Activated T-helper 17 cell treated with anti-CD3 and anti-CD28 coated beads, Interleukin-2, amount 50 U/mL, for 72 hours (primary cell): Measurements from ENCODE around the gene ZNF232. TPM values are rescaled to one million over a fixed set of nuclear protein-coding genes. Genes with fewer than 3 reads are reported as not detected.
"Not testable (repeated sequence)": the region's sequence is repeated elsewhere in the genome, so short reads cannot be mapped to it uniquely, and the experiment has no call there.

Source experiments
- ATAC-seq: fragments of 150-1000 bp; cut with Tn5 transposase; replicated peaks from 2 replicates; pipeline ENCODE4 v1.10.0; 2021; ENCODE audit warnings: mild to moderate bottlenecking, moderate library complexity
- H3K27ac Mint-ChIP-seq: one replicate; pipeline ENCODE4 v1.8.0; 2022; ENCODE audit warnings: mixed read lengths
- H3K27me3 Mint-ChIP-seq: one replicate; pipeline ENCODE4 v1.8.0; 2022; ENCODE audit warnings: mixed read lengths
- H3K36me3 Mint-ChIP-seq: one replicate; pipeline ENCODE4 v1.8.0; 2022; ENCODE audit warnings: low read depth, mild to moderate bottlenecking, mixed read lengths
- H3K4me1 Mint-ChIP-seq: one replicate; pipeline ENCODE4 v1.8.0; 2022; ENCODE audit warnings: mixed read lengths
- H3K4me3 Mint-ChIP-seq: one replicate; pipeline ENCODE4 v1.8.0; 2022; ENCODE audit warnings: mild to moderate bottlenecking, mixed read lengths
- H3K9me3 Mint-ChIP-seq: one replicate; pipeline ENCODE4 v1.8.0; 2022; ENCODE audit warnings: mixed read lengths
- total RNA-seq, 2 donors: library from RNA; stranded (reverse); gene quantifications; one replicate each; pipeline ENCODE4 v1.2.3, GENCODE V29; 2022

Gene ZNF232
- total RNA-seq, 2 donors from 2014 or later: 10.7 to 16.3 TPM

DNA sequence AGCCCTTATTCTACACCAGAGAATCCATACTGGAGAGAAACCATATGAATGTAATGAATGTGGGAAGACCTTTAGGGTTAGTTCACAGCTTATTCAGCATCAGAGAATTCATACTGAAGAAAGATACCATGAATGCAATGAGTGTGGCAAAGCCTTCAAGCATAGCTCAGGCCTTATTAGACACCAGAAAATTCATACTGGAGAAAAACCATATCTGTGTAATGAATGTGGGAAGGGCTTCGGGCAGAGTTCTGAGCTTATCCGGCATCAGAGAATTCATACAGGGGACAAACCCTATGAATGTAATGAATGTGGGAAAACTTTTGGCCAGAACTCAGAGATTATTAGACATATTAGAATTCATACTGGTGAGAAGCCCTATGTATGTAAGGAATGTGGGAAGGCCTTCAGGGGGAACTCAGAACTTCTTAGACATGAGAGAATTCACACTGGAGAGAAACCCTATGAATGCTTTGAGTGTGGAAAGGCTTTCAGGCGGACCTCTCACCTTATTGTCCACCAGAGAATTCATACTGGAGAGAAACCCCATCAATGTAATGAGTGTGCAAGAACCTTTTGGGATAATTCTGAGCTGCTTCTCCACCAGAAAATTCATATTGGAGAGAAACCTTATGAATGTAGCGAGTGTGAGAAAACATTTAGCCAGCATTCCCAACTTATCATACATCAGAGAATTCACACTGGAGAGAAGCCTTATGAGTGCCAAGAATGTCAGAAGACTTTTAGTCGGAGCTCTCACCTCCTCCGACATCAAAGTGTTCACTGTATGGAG, 19.3 kb downstream of the ZNF232 start:
- Mint-ChIP-seq H3K36me3 (peaks cover 76% of the 10 kb centered on the region), H3K27ac (no peak overlapping the region), H3K4me1 (no peaks in the 10 kb centered on the region), H3K4me3 (no peak overlapping the region), H3K9me3 (peaks cover 47% of the 10 kb centered on the region), H3K27me3 (peaks cover 14% of the 10 kb centered on the region)
- ATAC-seq: no peak

DNA sequence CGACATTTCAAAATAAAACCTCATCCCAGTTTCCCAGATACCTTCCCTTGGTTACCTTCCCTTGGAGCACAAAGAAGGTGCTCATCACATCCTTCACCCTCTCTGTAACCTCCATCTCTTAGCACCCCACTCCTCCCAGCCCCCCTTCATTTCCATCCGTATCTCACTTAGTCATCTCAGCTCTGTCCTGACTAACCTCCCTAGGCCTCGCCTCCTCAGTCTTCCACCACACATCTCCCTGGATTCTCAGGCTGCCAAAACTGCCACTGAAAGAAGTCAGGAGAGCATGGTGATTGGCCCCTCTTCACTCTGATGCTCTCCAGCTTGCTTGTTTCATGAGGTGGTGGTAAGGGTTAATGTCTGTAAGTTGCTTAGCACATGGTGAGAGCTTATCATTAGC, 31.1 kb downstream of the ZNF232 start:
- Mint-ChIP-seq H3K9me3 (peaks cover 8% of the 10 kb centered on the region), H3K27me3 (no peaks in the 10 kb centered on the region), H3K27ac (no peak overlapping the region), H3K4me3 (no peak overlapping the region), H3K4me1 (peaks cover 23% of the 10 kb centered on the region), H3K36me3 (peaks cover 18% of the 10 kb centered on the region)
- ATAC-seq: no peak

DNA sequence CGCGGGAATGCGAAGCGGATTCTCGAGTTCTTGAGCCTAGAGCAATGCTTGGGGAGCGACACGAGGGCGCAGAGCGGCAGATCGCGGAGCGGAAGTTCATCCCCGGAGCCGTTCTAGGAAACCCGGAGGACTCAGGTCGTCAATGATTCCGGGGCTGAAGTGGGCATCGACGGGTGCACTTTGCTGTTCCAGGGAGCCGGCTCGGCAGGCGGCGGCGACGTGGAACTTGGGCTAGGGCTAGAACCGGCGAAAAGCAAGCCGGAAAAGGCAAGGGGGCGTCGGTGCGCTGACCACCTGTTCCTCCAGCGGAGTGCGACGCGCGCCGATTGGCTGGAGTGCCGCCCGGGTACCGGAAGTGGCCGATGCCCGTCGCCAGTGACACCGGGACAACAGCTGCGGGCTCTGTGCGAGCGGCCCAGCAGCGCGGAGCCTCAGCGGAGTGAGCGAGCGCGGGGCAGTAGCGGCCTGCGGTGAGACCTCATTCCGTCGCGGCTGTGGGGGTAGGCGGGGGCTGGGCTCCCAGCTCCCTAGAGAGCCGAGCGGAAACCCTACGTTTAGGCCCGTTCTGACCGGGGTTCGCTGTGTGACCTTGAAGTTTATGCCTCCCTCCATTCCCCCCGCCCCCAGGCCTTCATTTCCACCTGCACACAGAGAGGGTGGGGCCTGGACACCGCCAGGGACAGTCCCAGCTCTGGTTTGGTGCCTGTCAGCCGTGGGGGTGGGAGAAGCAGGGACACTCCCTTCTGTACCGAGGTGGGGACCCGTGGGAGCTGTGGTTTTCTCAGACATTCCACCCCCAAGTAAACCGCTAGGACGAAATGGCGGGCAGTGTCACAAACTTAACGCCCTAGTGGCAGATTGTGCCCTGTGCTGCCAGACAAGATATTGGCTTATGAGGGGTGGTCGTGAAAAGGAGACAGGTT, 33.3 kb downstream of the ZNF232 start, which contains the start of gene ZFP3:
ZFP3 (plus strand) TSS at position 362 of the 923 bp plus-strand sequence. CDS start 13,038 bp downstream, outside the sequence.
- Mint-ChIP-seq H3K9me3 (peaks cover 4% of the 10 kb centered on the region), H3K4me3 (peak within 1 kb of the TSS; percentile 79)

DNA sequence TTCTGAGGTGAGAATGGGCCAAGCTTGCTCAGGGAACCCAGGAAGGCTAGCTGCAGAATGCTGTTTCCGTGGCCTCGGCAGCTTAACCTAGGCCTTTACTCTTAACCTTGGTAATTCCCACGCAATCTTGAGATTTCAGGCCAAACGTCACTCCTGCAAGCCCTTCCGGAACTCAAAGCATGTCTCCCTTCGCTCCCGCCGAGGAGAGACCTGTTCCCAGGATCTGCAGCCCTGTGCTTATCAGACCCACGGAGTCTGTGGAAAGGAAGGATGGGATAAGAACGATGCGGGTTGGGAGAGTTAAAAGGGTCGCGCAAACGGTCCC, 33.9 kb downstream of the ZNF232 start:
- Mint-ChIP-seq H3K27ac (peak overlapping the region; percentile 41), H3K4me3 (peak overlapping the region; percentile 79), H3K36me3 (peaks cover 6% of the 10 kb centered on the region), H3K27me3 (no peaks in the 10 kb centered on the region), H3K9me3 (peaks cover under 1% of the 10 kb centered on the region), H3K4me1 (peaks cover 20% of the 10 kb centered on the region)
- no peak for ATAC-seq

More for the DNA sequence above, 33.3 kb downstream of the ZNF232 start, which contains the start of gene ZFP3:
- Mint-ChIP-seq H3K36me3 (peaks cover 6% of the 10 kb centered on the region), H3K27me3 (no peaks in the 10 kb centered on the region), H3K27ac (peak within 1 kb of the TSS; percentile 41), H3K4me1 (peaks cover 20% of the 10 kb centered on the region)
- ATAC-seq: peak; percentile 92

DNA sequence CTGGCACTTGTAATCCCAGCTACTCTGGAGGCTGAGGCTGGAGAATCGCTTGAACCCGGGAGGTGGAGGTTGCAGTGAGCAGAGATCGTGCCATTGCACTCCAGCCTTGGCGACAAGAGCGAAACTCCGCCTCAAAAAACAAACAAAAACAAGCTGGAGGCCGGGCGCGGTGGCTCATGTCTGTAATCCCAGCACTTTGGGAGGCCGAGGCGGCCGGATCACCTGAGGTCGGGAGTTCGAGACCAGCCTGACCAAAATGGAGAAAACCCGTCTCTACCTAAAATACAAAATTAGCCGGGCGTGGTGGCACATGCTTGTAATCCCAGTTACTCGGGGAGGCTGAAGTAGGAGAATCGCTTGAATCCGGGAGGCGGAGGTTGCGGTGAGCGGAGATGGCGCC, 34.4 kb downstream of the ZNF232 start:
- not testable (repeated sequence) for H3K27ac Mint-ChIP-seq, H3K9me3 Mint-ChIP-seq, H3K36me3 Mint-ChIP-seq, ATAC-seq, H3K27me3 Mint-ChIP-seq
- Mint-ChIP-seq H3K4me1 (peaks cover 20% of the 10 kb centered on the region), H3K4me3 (peak overlapping the region; percentile 79)

DNA sequence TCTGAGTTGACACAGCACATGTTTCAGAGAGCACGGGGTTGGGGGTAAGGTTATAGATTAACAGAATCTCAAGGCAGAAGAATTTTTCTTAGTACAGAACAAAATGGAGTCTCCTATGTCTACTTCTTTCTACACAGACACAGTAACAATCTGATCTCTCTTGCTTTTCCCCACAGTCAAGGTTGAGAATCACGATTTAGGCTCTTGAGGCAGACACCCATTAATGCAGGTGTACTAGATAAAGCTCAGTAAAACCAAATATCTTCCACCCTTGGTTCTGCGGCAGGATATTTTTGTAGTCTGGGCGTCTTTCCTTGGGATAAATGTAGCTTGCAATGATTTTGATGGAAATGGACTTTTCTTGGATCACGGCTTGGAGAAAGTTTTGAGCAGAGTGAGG, 36.2 kb downstream of the ZNF232 start:
- H3K4me3 Mint-ChIP-seq, H3K9me3 Mint-ChIP-seq, H3K27me3 Mint-ChIP-seq, H3K36me3 Mint-ChIP-seq, ATAC-seq, H3K27ac Mint-ChIP-seq: not testable (repeated sequence)
- H3K4me1 Mint-ChIP-seq: peaks cover 16% of the 10 kb centered on the region

DNA sequence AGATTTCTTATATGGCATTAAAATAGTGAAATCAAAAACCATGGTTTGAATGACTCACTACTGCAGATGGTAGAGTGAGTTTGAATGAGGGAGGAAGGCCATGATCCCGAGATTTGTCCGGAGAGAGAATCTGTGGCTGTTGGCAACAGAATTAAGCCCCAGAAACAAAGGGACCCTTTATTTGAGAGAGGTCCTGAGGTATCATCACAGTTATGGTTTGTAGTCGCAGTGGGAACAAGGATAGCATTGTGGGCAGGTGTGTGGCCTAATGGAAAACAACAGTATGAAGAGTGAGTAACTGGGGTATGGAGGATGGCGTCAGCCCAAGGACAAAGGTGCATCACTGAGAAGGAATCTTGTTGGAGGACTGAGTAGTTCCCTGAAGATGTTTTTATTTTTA, 42.0 kb downstream of the ZNF232 start:
- Mint-ChIP-seq H3K27me3 (no peaks in the 10 kb centered on the region), H3K4me1 (no peaks in the 10 kb centered on the region)

DNA sequence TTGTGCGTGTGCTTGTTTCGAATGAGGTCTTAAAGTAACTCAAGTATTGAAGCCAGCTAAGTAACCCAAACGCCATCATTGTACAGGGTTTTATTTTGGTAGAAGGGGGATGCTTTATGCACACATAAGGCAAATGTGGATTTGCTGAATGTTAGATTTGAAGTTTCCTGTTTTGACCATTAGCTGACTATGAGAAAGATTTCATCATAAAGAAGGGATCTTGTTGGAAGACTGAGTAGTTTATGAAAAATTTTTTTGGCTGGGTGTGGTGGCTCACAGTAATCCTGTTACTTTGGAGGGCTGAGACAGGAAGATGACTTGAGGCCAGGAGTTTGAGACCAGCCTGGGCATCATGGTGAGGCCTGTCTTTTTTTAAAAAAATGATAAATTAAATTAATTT, 43.4 kb downstream of the ZNF232 start:
- Mint-ChIP-seq H3K4me3 (no peak overlapping the region), H3K4me1 (no peaks in the 10 kb centered on the region), H3K27me3 (no peaks in the 10 kb centered on the region), H3K27ac (no peak overlapping the region), H3K9me3 (no peaks in the 10 kb centered on the region), H3K36me3 (no peaks in the 10 kb centered on the region)
- ATAC-seq: no peak

More for the DNA sequence above, 42.0 kb downstream of the ZNF232 start:
- Mint-ChIP-seq H3K4me3 (no peak overlapping the region), H3K27ac (no peak overlapping the region), H3K9me3 (no peaks in the 10 kb centered on the region), H3K36me3 (no peaks in the 10 kb centered on the region)
- ATAC-seq: no peak

DNA sequence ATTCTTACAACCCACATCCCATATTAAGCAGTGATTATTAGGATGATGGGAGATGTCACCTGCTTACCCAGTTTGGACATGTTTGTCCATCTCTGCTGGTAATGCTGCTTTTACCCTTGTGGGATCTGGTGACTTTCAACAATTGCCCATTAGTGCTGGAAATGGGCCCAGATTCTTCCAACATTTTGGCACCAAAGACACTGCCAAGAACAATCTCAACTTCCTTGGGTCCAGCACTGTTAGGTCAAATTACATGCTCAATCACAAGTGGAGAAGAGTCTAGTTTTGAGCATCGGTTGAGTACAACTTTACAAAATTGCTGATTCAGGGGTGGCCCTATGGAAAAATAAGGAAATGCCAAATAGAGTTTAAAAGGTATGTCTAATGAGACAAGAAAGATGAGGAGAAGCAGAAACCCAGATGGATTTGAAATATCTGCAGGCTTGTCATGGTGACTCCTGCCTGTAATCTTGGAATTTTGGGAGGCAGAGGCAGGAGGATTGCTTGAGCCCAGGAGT, 46.4 kb downstream of the ZNF232 start:
- no peaks in the 10 kb centered on the region for H3K9me3 Mint-ChIP-seq
- no peak overlapping the region for H3K4me3 Mint-ChIP-seq
- no peaks in the 10 kb centered on the region for H3K4me1 Mint-ChIP-seq
- no peaks in the 10 kb centered on the region for H3K27me3 Mint-ChIP-seq
- H3K36me3 Mint-ChIP-seq: no peaks in the 10 kb centered on the region
- ATAC-seq: no peak
- H3K27ac Mint-ChIP-seq: no peak overlapping the region

Other genes with a start within 250 kb of the ZNF232 start
- gene C17orf107, start 212.3 kb downstream of the ZNF232 start, total RNA-seq: 1 to 10 TPM in 1 of 2 donors, under 1 TPM in 1; 0.67 to 3.4 TPM
- under 1 TPM; 0.35 to 0.69 TPM for gene CHRNE, start 208.8 kb downstream of the ZNF232 start, total RNA-seq
- under 1 TPM in 1 of 2 donors, not detected in 1; 0.11 TPM for gene GP1BA, start 179.6 kb downstream of the ZNF232 start, total RNA-seq
- 10 to 100 TPM; 54.7 to 68.5 TPM for gene SLC25A11, start 171.8 kb downstream of the ZNF232 start, total RNA-seq
- 100 to 1,000 TPM; 184 to 197 TPM for gene RNF167, start 171.6 kb downstream of the ZNF232 start, total RNA-seq
- 1,000 to 10,000 TPM; 1,346 to 1,950 TPM for gene PFN1, start 163.3 kb downstream of the ZNF232 start, total RNA-seq
- 10 to 100 TPM; 27.4 to 30.3 TPM for gene ENO3, start 160.8 kb downstream of the ZNF232 start, total RNA-seq
- gene SPAG7, start 144.1 kb downstream of the ZNF232 start, total RNA-seq: 10 to 100 TPM; 71.6 to 83.4 TPM
- 100 to 1,000 TPM in 1 of 2 donors, 10 to 100 TPM in 1; 66.9 to 103 TPM for gene CAMTA2, start 124.2 kb downstream of the ZNF232 start, total RNA-seq
- gene INCA1, start 114.4 kb downstream of the ZNF232 start, total RNA-seq: under 1 TPM; 0.61 to 0.69 TPM
- 10 to 100 TPM; 47.4 to 54.4 TPM for gene KIF1C, start 113.9 kb downstream of the ZNF232 start, total RNA-seq
- gene SLC52A1, start 76.5 kb downstream of the ZNF232 start, total RNA-seq: under 1 TPM; 0.11 to 0.26 TPM
- gene ZFP3, start 33.4 kb downstream of the ZNF232 start, total RNA-seq: 1 to 10 TPM; 1.4 to 1.9 TPM
- gene USP6, start 4.2 kb upstream of the ZNF232 start, total RNA-seq: under 1 TPM; 0.06 to 0.08 TPM
- gene ZNF594, start 80.0 kb upstream of the ZNF232 start, total RNA-seq: 1 to 10 TPM; 4.7 to 6.3 TPM
- gene SCIMP, start 123.0 kb upstream of the ZNF232 start, total RNA-seq: not detected
- gene RABEP1, start 170.4 kb upstream of the ZNF232 start, total RNA-seq: 10 to 100 TPM; 35.7 to 55.5 TPM